Measurements from ENCODE around the gene ITGA6.

The ITGA6 gene

GRCh38 chr2:172464400-172465129 is 37.2 kb downstream of the ITGA6 start:
- H3K4me3 ChIP-seq (ENCODE audit: low read depth, low read length), result no peak overlapping the region

DNA sequence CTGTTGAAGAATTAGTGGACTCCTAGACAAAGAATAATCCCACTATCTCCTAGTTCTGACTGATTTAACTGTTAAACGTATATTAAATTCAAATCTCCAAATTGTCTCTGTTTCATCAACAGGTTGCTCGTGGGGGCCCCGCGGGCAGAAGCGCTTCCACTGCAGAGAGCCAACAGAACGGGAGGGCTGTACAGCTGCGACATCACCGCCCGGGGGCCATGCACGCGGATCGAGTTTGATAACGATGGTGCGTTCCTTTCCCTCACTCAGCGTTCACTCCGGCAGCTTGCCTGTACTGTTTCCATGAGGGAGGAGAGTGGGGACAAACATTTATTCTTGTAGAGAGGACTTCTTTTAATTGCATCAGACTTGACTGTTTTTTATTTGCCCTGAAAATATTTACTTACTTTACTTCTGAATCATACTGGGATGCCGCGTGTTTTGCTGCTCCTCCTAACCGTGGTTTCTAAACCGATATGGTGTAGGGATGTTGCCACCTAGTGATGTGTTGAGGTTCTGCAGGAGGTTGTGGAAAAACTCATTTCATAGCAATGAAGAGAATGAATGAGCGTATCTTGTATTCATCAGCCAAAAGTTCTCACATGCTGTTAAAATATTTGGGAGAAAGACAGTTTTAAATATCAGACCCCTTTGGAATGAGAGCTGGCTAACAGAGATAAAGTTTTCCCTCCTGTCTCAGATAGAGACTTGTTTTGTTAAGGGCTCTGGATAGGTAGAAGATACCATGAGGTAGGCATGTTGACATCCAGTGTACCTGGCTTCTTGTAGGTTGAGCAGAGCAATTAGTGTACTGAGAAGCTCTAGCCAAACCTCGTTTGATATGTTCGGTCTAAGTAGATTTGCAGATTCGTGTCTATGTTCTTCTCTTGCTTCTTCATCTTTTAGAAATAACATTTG is 38.3 kb downstream of the ITGA6 start:
- H3K4me3 ChIP-seq (ENCODE audit: low read depth, low read length), result no peak overlapping the region

DNA sequence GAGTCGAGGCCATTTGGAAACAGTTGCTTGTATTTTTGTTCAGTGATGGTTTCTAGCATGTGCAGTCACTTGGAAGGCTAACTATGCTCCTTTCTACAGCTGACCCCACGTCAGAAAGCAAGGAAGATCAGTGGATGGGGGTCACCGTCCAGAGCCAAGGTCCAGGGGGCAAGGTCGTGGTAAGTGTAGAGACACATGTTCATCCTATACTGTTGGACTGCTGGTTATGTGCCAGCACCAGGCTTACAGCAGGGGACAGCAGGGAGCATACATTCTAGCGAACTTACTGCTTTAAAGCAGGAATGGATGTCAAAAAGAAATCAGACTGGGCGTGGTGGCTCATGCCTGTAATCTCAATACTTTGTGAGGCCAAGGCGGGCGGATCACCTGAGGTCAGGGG is 40.0 kb downstream of the ITGA6 start:
- no peak overlapping the region for H3K4me3 ChIP-seq (ENCODE audit: low read depth, low read length)

DNA sequence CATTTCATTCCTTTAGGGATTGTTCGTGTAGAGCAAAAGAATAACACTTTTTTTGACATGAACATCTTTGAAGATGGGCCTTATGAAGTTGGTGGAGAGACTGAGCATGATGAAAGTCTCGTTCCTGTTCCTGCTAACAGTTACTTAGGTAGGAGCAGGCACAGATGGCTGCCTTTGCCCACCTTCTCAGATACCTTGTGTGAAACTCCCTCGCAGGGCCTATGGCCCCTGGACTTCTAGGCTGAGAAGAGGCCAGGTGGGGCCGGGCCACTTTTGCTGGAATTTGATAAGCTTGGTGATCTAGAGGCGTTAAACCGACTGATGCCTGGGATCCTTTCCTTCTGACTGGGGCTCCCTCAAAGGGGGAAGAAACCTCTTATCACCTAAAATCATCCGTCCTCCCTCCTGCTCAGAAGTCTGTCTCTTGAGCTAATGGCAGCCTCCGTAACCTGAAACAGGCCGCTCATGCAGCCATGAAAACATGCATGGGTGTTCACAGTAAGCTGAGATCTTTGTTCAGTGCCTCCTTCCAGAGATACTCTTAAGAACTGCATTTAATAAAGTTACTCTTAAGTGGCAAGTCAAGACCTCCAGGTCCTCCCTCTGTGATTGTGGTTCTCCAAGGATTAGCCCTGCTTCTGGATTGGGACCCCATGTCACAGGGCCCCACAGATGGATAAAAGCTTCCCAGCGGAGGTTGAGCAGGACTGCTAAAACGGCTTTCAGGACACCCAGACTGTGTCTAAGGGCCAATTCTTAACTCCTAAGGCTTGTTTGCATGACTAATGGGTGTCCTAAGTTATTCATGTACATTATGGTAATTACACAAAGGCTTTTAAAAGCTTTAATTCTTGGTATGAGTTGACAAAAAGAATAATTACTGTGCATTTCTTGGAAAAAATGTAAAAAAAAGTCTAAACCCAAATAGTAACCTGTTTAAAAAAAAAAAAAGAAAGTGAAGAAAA is 43.9 kb downstream of the ITGA6 start:
- H3K4me3 ChIP-seq (ENCODE audit: low read depth, low read length), result no peak overlapping the region

DNA sequence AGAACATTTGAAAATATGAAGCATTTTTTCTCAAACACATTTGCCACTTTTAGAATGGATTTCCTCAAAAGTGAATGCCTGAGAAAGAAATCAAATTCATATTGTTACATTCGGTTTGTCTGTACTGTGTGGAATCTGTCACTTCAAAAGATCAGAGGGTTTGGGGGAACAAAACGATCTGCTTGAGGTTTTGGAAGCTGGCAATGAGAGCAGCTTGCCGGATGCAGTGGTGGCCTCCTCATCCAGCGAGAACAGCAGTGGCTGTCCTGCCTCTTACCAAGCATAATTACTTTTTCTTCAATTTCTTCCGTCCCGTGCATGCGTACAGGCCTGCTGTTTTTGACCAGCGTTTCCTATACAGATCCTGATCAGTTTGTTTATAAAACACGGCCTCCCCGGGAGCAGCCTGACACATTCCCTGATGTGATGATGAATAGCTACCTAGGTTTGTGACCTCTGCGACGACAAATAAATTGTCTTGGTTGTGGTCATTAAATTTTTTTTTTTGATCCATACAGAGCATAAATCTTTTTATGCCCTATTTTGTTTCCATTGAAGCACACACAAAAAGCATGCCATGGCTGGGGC is 45.2 kb downstream of the ITGA6 start:
- no peak overlapping the region for H3K4me3 ChIP-seq (ENCODE audit: low read depth, low read length)

GRCh38 chr2:172473167-172473566 is 45.8 kb downstream of the ITGA6 start:
- no peak overlapping the region for H3K4me3 ChIP-seq (ENCODE audit: low read depth, low read length)

DNA sequence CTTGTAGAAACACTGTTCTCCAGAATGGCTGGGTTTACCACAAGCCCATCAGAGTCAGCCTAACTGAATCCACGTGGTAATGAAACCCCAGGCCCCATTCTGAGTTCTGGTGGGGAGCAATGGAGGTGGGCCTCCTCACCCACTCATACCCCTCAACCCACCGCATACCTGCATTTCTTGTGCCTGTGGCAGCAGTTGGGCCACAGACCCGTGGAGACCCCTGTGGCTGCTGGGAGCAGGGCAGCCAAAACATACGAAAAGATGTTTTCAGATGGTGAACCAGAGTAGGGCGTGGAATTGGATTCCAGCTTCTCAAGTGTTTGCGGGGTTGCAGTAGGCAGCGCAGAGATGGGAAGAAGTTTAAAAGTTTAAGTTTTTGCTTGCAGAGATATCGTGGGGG is 51.0 kb downstream of the ITGA6 start:
- H3K4me3 ChIP-seq (ENCODE audit: low read depth, low read length), result no peak overlapping the region

- no peak overlapping the region for H3K4me3 ChIP-seq (ENCODE audit: low read depth, low read length)
Measured at GRCh38 chr2:172480301-172481218, 53.2 kb downstream of the ITGA6 start.

- no peak overlapping the region for H3K4me3 ChIP-seq (ENCODE audit: low read depth, low read length)
Measured at GRCh38 chr2:172481507-172482262, 54.3 kb downstream of the ITGA6 start.

GRCh38 chr2:172484253-172484652 is 56.9 kb downstream of the ITGA6 start:
- H3K4me3 ChIP-seq (ENCODE audit: low read depth, low read length), result no peak overlapping the region

DNA sequence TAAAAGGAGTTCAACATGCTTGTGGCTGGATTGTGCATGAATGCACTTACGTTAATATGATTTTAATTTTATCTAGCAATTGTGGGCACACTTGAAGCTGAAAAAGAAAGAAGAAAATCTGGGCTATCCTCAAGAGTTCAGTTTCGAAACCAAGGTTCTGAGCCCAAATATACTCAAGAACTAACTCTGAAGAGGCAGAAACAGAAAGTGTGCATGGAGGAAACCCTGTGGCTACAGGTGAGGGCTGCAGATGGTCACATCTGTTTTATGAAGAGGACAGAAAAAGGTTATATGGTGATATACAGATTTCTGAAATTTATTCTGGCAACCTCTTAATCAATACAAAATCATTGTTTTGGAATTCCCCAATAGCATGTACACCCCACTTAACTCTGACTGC is 57.3 kb downstream of the ITGA6 start:
- H3K4me3 ChIP-seq (ENCODE audit: low read depth, low read length), result no peak overlapping the region

DNA sequence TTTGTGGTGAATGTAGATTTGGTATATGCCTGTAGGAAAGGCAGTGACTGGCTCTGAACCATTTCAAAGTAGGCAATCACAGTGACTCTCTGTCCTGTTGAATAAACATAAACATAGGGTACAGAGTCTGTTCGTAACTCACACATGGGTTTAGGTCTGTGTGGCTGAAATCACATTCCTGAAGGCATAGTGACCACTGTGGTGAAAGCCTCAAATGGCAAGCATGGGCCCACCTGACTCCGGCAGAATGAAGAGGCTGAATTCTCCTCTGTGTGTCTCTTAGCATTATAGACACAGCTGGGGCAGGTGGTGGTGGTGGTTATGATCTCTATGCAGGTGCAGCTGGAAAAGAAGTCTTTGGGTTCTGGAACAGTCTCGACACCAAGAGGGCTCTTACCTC is 61.2 kb downstream of the ITGA6 start:
- H3K4me3 ChIP-seq (ENCODE audit: low read depth, low read length), result no peak overlapping the region

- H3K4me3 ChIP-seq (ENCODE audit: low read depth, low read length), result no peak overlapping the region
Measured at GRCh38 chr2:172489681-172490080, 62.3 kb downstream of the ITGA6 start.

GRCh38 chr2:172496160-172496608 is 68.8 kb downstream of the ITGA6 start:
- no peak overlapping the region for H3K4me3 ChIP-seq (ENCODE audit: low read depth, low read length)

DNA sequence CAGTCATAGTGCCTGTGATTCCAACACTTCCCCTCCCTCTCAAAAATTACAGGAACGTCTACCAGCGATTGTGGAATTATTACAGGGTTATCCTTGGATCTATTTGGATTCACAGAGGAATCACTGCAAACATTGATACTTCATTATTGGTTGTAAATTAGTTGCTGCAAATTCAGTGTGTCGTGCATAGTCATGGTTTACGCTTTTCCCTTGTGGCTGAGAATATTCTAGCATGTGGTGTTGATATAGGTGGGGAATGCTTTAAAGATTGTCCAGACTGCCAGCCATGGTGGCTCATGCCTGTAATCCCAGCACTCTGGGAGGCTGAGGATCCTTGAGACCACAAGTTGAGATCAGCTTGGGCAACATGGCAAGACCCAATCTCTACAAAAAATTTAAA is 79.8 kb downstream of the ITGA6 start:
- H3K4me3 ChIP-seq (ENCODE audit: low read depth, low read length), result no peak overlapping the region

- H3K4me3 ChIP-seq (ENCODE audit: low read depth, low read length), result no peak overlapping the region
Measured at GRCh38 chr2:172510088-172510487, 82.7 kb downstream of the ITGA6 start.

DNA sequence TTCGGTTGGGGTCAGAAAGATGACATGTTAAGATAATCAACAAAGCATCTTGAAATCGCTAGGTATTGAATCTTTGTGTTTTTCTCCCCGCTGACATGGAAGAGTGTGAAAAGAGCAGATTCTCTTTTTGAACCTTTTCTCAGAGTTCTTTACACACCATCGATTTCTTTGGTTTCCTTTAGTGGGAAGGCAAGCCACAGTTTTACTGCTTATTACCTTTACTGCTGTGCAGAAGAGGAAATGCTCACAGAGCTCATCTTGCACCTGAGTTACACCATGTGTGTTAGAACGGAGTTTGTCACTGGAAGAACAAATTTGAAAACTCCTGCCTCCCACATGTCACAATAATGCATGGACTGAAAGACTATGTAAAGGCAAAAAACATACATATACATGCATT is 83.2 kb downstream of the ITGA6 start:
- no peak overlapping the region for H3K4me3 ChIP-seq (ENCODE audit: low read depth, low read length)

- H3K4me3 ChIP-seq (ENCODE audit: low read depth, low read length), result no peak overlapping the region
Measured at GRCh38 chr2:172512810-172513523, 85.6 kb downstream of the ITGA6 start.
